Activated effector memory CD4-positive, alpha-beta T cell treated with Interleukin-2 at 50 U/mL for 16 hours (primary cell): ENCODE results near the gene CD40.
"Not testable (repeated sequence)": the region's sequence is repeated elsewhere in the genome, so short reads cannot be mapped to it uniquely, and the experiment has no call there.

Experiments
- DNase-seq: peaks from one replicate; pipeline ENCODE4 v3.0.0-alpha.2; 2020

CD40 gene

GRCh38 chr20:46117704-46118467 lies at the start of gene CD40:
Gene CD40, plus strand, starts transcription at chr20:46118314. Its CDS starts 30 bp downstream, at chr20:46118344.
- peak; percentile 44 for DNase-seq

- no peak for DNase-seq
Observed at GRCh38 chr20:46070215-46070900, 47.8 kb upstream of the CD40 start.

- DNase-seq: no peak
Observed at GRCh38 chr20:46071573-46071972, 46.5 kb upstream of the CD40 start.

- no peak for DNase-seq
Observed at GRCh38 chr20:46073024-46073423, 45.1 kb upstream of the CD40 start.

GRCh38 chr20:46073443-46073842 lies 44.7 kb upstream of the CD40 start:
- no peak for DNase-seq

- no peak for DNase-seq
Observed at GRCh38 chr20:46074006-46074405, 44.1 kb upstream of the CD40 start.

- DNase-seq: no peak
Observed at GRCh38 chr20:46076806-46077205, 41.3 kb upstream of the CD40 start.

- DNase-seq: no peak
Observed at GRCh38 chr20:46077642-46078305, 40.3 kb upstream of the CD40 start.

GRCh38 chr20:46078954-46079353 lies 39.2 kb upstream of the CD40 start:
- DNase-seq: no peak

- DNase-seq: no peak
Observed at GRCh38 chr20:46081074-46081473, 37.0 kb upstream of the CD40 start.

GRCh38 chr20:46083101-46083500 lies 35.0 kb upstream of the CD40 start:
- no peak for DNase-seq

GRCh38 chr20:46083531-46084061 lies 34.5 kb upstream of the CD40 start:
- DNase-seq: no peak

GRCh38 chr20:46084805-46085178 lies 33.3 kb upstream of the CD40 start:
- DNase-seq: no peak

GRCh38 chr20:46085179-46085851 lies 32.8 kb upstream of the CD40 start:
- no peak for DNase-seq

- DNase-seq: no peak
Observed at GRCh38 chr20:46087161-46087560, 31.0 kb upstream of the CD40 start.

GRCh38 chr20:46088409-46089166 lies 29.5 kb upstream of the CD40 start:
- DNase-seq: no peak

- no peak for DNase-seq
Observed at GRCh38 chr20:46089167-46089416, 29.0 kb upstream of the CD40 start.

GRCh38 chr20:46089417-46090388 lies 28.4 kb upstream of the CD40 start, which contains the start of gene NCOA5:
Gene NCOA5, minus strand, starts transcription at chr20:46089962. Its CDS starts 10,538 bp downstream, at chr20:46079424.
- peak; percentile 93 for DNase-seq

- not testable (repeated sequence) for DNase-seq
Observed at GRCh38 chr20:46091622-46092535, 26.2 kb upstream of the CD40 start.

GRCh38 chr20:46093531-46093930 lies 24.6 kb upstream of the CD40 start:
- no peak for DNase-seq
